ENCODE results near the gene SORCS2.

The SORCS2 gene

GRCh38 chr4:7461230-7461629, 268.9 kb downstream of the SORCS2 start:
- peak; percentile 59 for DNase-seq

- peak; percentile 57 for DNase-seq
Observed at GRCh38 chr4:7462509-7462971, 270.2 kb downstream of the SORCS2 start.

- no peak for DNase-seq
Observed at GRCh38 chr4:7463566-7464258, 271.4 kb downstream of the SORCS2 start.

- no peak for DNase-seq
Observed at GRCh38 chr4:7464259-7464655, 271.9 kb downstream of the SORCS2 start.

- DNase-seq = no peak
Observed at GRCh38 chr4:7465017-7465416, 272.7 kb downstream of the SORCS2 start.

- no peak for DNase-seq
Observed at GRCh38 chr4:7466215-7466614, 273.9 kb downstream of the SORCS2 start.

GRCh38 chr4:7466904-7467303, 274.6 kb downstream of the SORCS2 start:
- no peak for DNase-seq

GRCh38 chr4:7467471-7467870, 275.1 kb downstream of the SORCS2 start:
- DNase-seq = no peak

- DNase-seq = no peak
Observed at GRCh38 chr4:7469023-7469422, 276.7 kb downstream of the SORCS2 start.

GRCh38 chr4:7470111-7470510, 277.8 kb downstream of the SORCS2 start:
- no peak for DNase-seq

- DNase-seq = no peak
Observed at GRCh38 chr4:7470522-7471128, 278.3 kb downstream of the SORCS2 start.

GRCh38 chr4:7472442-7473013, 280.2 kb downstream of the SORCS2 start:
- peak; percentile 89 for DNase-seq

- DNase-seq = no peak
Observed at GRCh38 chr4:7473081-7473480, 280.7 kb downstream of the SORCS2 start.

GRCh38 chr4:7474320-7474719, 282.0 kb downstream of the SORCS2 start:
- DNase-seq = no peak

GRCh38 chr4:7475207-7475606, 282.9 kb downstream of the SORCS2 start:
- DNase-seq = no peak

GRCh38 chr4:7476820-7477219, 284.5 kb downstream of the SORCS2 start:
- DNase-seq = no peak

- no peak for DNase-seq
Observed at GRCh38 chr4:7477695-7478094, 285.4 kb downstream of the SORCS2 start.

GRCh38 chr4:7478665-7479064, 286.3 kb downstream of the SORCS2 start:
- no peak for DNase-seq

GRCh38 chr4:7480423-7480822, 288.1 kb downstream of the SORCS2 start:
- no peak for DNase-seq

GRCh38 chr4:7481227-7481626, 288.9 kb downstream of the SORCS2 start:
- no peak for DNase-seq

GRCh38 chr4:7485096-7485495, 292.8 kb downstream of the SORCS2 start:
- no peak for DNase-seq

GRCh38 chr4:7486101-7486500, 293.8 kb downstream of the SORCS2 start:
- DNase-seq = no peak

- DNase-seq = peak; percentile 82
Observed at GRCh38 chr4:7487502-7487901, 295.2 kb downstream of the SORCS2 start.

GRCh38 chr4:7487998-7488671, 295.8 kb downstream of the SORCS2 start:
- DNase-seq = peak; percentile 77

Data from retina (tissue), 1 donor.